ENCODE data around the gene ZNF526. TPM values are rescaled to one million over a fixed set of nuclear protein-coding genes. Genes with fewer than 3 reads are reported as not detected.
A peak's percentile ranks its signal among the peaks of the same experiment; 100 is the strongest.

The ZNF526 gene
- total RNA-seq, 1 donor from 2014 or later: 7.8 TPM

GRCh38 chr19:42204664-42205063, 15.4 kb upstream of the ZNF526 start:
- Histone ChIP-seq H3K4me3 (ENCODE audit: low read length in 3 of 3) (no peak overlapping the region), H3K9me3 (ENCODE audit: control insufficient read depth in 3 of 3, low read length in 3 of 3) (no peaks in the 10 kb centered on the region), H3K27me3 (ENCODE audit: control insufficient read depth in 3 of 3, insufficient read depth in 3 of 3, low read length in 3 of 3) (no peaks in the 10 kb centered on the region), H3K9ac (ENCODE audit: low read depth in 1 of 3, low read length in 3 of 3) (no peak overlapping the region), H3K4me1 (ENCODE audit: control insufficient read depth in 3 of 3, insufficient read depth in 3 of 3, low read length in 3 of 3) (peaks cover 7 to 31% (median 9%) of the 10 kb centered on the region in 3 donors), H3K36me3 (ENCODE audit: control insufficient read depth in 3 of 3, insufficient read depth in 3 of 3, low read length in 3 of 3) (peaks cover 51 to 82% (median 76%) of the 10 kb centered on the region in 3 donors), H3K27ac (ENCODE audit: low read depth, low read length) (no peak overlapping the region)

GRCh38 chr19:42206871-42207755, 13.0 kb upstream of the ZNF526 start:
- Histone ChIP-seq H3K9ac (ENCODE audit: low read depth in 1 of 3, low read length in 3 of 3) (no peak overlapping the region), H3K4me3 (ENCODE audit: low read length in 3 of 3) (no peak overlapping the region), H3K36me3 (ENCODE audit: control insufficient read depth in 3 of 3, insufficient read depth in 3 of 3, low read length in 3 of 3) (peaks cover 45 to 64% (median 64%) of the 10 kb centered on the region in 3 donors), H3K9me3 (ENCODE audit: control insufficient read depth in 3 of 3, low read length in 3 of 3) (no peaks in the 10 kb centered on the region), H3K4me1 (ENCODE audit: control insufficient read depth in 3 of 3, insufficient read depth in 3 of 3, low read length in 3 of 3) (peaks cover 0 to 9% (median 4%) of the 10 kb centered on the region in 3 donors), H3K27me3 (ENCODE audit: control insufficient read depth in 3 of 3, insufficient read depth in 3 of 3, low read length in 3 of 3) (no peaks in the 10 kb centered on the region), H3K27ac (ENCODE audit: low read depth, low read length) (no peak overlapping the region)

- Histone ChIP-seq H3K27me3 (ENCODE audit: control insufficient read depth in 3 of 3, insufficient read depth in 3 of 3, low read length in 3 of 3) (no peaks in the 10 kb centered on the region), H3K4me3 (ENCODE audit: low read length in 3 of 3) (no peak overlapping the region), H3K36me3 (ENCODE audit: control insufficient read depth in 3 of 3, insufficient read depth in 3 of 3, low read length in 3 of 3) (peaks cover 44 to 64% (median 61%) of the 10 kb centered on the region in 3 donors), H3K9me3 (ENCODE audit: control insufficient read depth in 3 of 3, low read length in 3 of 3) (no peaks in the 10 kb centered on the region), H3K4me1 (ENCODE audit: control insufficient read depth in 3 of 3, insufficient read depth in 3 of 3, low read length in 3 of 3) (peaks cover 0 to 3% (median 0%) of the 10 kb centered on the region in 3 donors), H3K27ac (ENCODE audit: low read depth, low read length) (no peak overlapping the region), H3K9ac (ENCODE audit: low read depth in 1 of 3, low read length in 3 of 3) (no peak overlapping the region)
Observed at GRCh38 chr19:42207767-42208271, 12.3 kb upstream of the ZNF526 start.

GRCh38 chr19:42208612-42209011, 11.5 kb upstream of the ZNF526 start:
- Histone ChIP-seq H3K27ac (ENCODE audit: low read depth, low read length) (no peak overlapping the region), H3K9ac (ENCODE audit: low read depth in 1 of 3, low read length in 3 of 3) (no peak overlapping the region), H3K36me3 (ENCODE audit: control insufficient read depth in 3 of 3, insufficient read depth in 3 of 3, low read length in 3 of 3) (peaks cover 46 to 63% (median 62%) of the 10 kb centered on the region in 3 donors), H3K27me3 (ENCODE audit: control insufficient read depth in 3 of 3, insufficient read depth in 3 of 3, low read length in 3 of 3) (no peaks in the 10 kb centered on the region), H3K9me3 (ENCODE audit: control insufficient read depth in 3 of 3, low read length in 3 of 3) (no peaks in the 10 kb centered on the region), H3K4me3 (ENCODE audit: low read length in 3 of 3) (no peak overlapping the region), H3K4me1 (ENCODE audit: control insufficient read depth in 3 of 3, insufficient read depth in 3 of 3, low read length in 3 of 3) (no peaks in the 10 kb centered on the region)

- Histone ChIP-seq H3K4me1 (ENCODE audit: control insufficient read depth in 3 of 3, insufficient read depth in 3 of 3, low read length in 3 of 3) (peaks cover 13 to 27% (median 14%) of the 10 kb centered on the region in 3 donors), H3K9ac (ENCODE audit: low read depth in 1 of 3, low read length in 3 of 3) (no peak overlapping the region), H3K9me3 (ENCODE audit: control insufficient read depth in 3 of 3, low read length in 3 of 3) (no peaks in the 10 kb centered on the region), H3K27ac (ENCODE audit: low read depth, low read length) (no peak overlapping the region), H3K36me3 (ENCODE audit: control insufficient read depth in 3 of 3, insufficient read depth in 3 of 3, low read length in 3 of 3) (peaks cover 31 to 47% (median 45%) of the 10 kb centered on the region in 3 donors), H3K4me3 (ENCODE audit: low read length in 3 of 3) (no peak overlapping the region), H3K27me3 (ENCODE audit: control insufficient read depth in 3 of 3, insufficient read depth in 3 of 3, low read length in 3 of 3) (no peaks in the 10 kb centered on the region)
Observed at GRCh38 chr19:42212886-42213285, 7.2 kb upstream of the ZNF526 start.

GRCh38 chr19:42214810-42215485, 5.2 kb upstream of the ZNF526 start:
- peak overlapping the region in 1 of 3 donors; percentile 33 for H3K9ac ChIP-seq (ENCODE audit: low read depth in 1 of 3, low read length in 3 of 3)
- H3K27me3 ChIP-seq (ENCODE audit: control insufficient read depth in 3 of 3, insufficient read depth in 3 of 3, low read length in 3 of 3): no peaks in the 10 kb centered on the region
- no peak overlapping the region for H3K4me3 ChIP-seq (ENCODE audit: low read length in 3 of 3)
- no peaks in the 10 kb centered on the region for H3K9me3 ChIP-seq (ENCODE audit: control insufficient read depth in 3 of 3, low read length in 3 of 3)
- H3K36me3 ChIP-seq (ENCODE audit: control insufficient read depth in 3 of 3, insufficient read depth in 3 of 3, low read length in 3 of 3): peaks cover 14 to 26% (median 25%) of the 10 kb centered on the region in 3 donors
- peaks cover 27 to 48% (median 30%) of the 10 kb centered on the region in 3 donors for H3K4me1 ChIP-seq (ENCODE audit: control insufficient read depth in 3 of 3, insufficient read depth in 3 of 3, low read length in 3 of 3)
- no peak overlapping the region for H3K27ac ChIP-seq (ENCODE audit: low read depth, low read length)

GRCh38 chr19:42216653-42217519, 3.2 kb upstream of the ZNF526 start:
- H3K4me1 ChIP-seq (ENCODE audit: control insufficient read depth in 3 of 3, insufficient read depth in 3 of 3, low read length in 3 of 3): peaks cover 35 to 61% (median 39%) of the 10 kb centered on the region in 3 donors
- H3K27me3 ChIP-seq (ENCODE audit: control insufficient read depth in 3 of 3, insufficient read depth in 3 of 3, low read length in 3 of 3): no peaks in the 10 kb centered on the region
- H3K9ac ChIP-seq (ENCODE audit: low read depth in 1 of 3, low read length in 3 of 3): peak overlapping the region; percentile 85 to 94 (median 91)
- H3K27ac ChIP-seq (ENCODE audit: low read depth, low read length): peak overlapping the region; percentile 90
- peaks cover 14 to 25% (median 23%) of the 10 kb centered on the region in 3 donors for H3K36me3 ChIP-seq (ENCODE audit: control insufficient read depth in 3 of 3, insufficient read depth in 3 of 3, low read length in 3 of 3)
- peak overlapping the region; percentile 87 to 92 (median 92) for H3K4me3 ChIP-seq (ENCODE audit: low read length in 3 of 3)
- no peaks in the 10 kb centered on the region for H3K9me3 ChIP-seq (ENCODE audit: control insufficient read depth in 3 of 3, low read length in 3 of 3)

- no peaks in the 10 kb centered on the region for H3K9me3 ChIP-seq (ENCODE audit: control insufficient read depth in 3 of 3, low read length in 3 of 3)
- no peaks in the 10 kb centered on the region for H3K27me3 ChIP-seq (ENCODE audit: control insufficient read depth in 3 of 3, insufficient read depth in 3 of 3, low read length in 3 of 3)
- H3K36me3 ChIP-seq (ENCODE audit: control insufficient read depth in 3 of 3, insufficient read depth in 3 of 3, low read length in 3 of 3): peaks cover 14 to 24% (median 20%) of the 10 kb centered on the region in 3 donors
- peaks cover 35 to 61% (median 39%) of the 10 kb centered on the region in 3 donors for H3K4me1 ChIP-seq (ENCODE audit: control insufficient read depth in 3 of 3, insufficient read depth in 3 of 3, low read length in 3 of 3)
- H3K4me3 ChIP-seq (ENCODE audit: low read length in 3 of 3): peak within 1 kb of the TSS; percentile 87 to 92 (median 92)
- H3K9ac ChIP-seq (ENCODE audit: low read depth in 1 of 3, low read length in 3 of 3): peak within 1 kb of the TSS; percentile 85 to 94 (median 91)
- peak within 1 kb of the TSS; percentile 90 for H3K27ac ChIP-seq (ENCODE audit: low read depth, low read length)
Observed at GRCh38 chr19:42217520-42218437, 2.3 kb upstream of the ZNF526 start, which contains the start of gene DEDD2. Gene DEDD2, minus strand, starts transcription at chr19:42217677. Its CDS starts 670 bp downstream, at chr19:42217007.

Data from skeletal muscle tissue (tissue), 4 donors.